HEK293 (cell line): Measurements from ENCODE around the gene TMEM205.
A peak's percentile ranks its signal among the peaks of the same experiment; 100 is the strongest.

Experiments used
- GLIS1 ChIP-seq: fragments of 450-650 bp; formaldehyde crosslinking; IDR thresholded peaks from 2 replicates; pipeline ENCODE4 v1.5.1; 2016; ENCODE audit warnings: missing biosample characterization, missing genetic modification characterization
- MEIS1 ChIP-seq: sonication (generic); formaldehyde crosslinking; IDR thresholded peaks from 2 replicates; pipeline ENCODE4 v1.8.1; 2022; ENCODE audit warnings: missing genetic modification reagents, mild to moderate bottlenecking, borderline replicate concordance
- PBX3 ChIP-seq: sonication (generic); formaldehyde crosslinking; IDR thresholded peaks from 2 replicates; pipeline ENCODE4 v1.8.1; 2022; ENCODE audit warnings: mild to moderate bottlenecking, moderate library complexity, missing genetic modification reagents
- PRDM1 ChIP-seq: fragments of 450-650 bp; formaldehyde crosslinking; IDR thresholded peaks from 2 replicates; pipeline ENCODE4; 2016; ENCODE audit warnings: missing biosample characterization, missing genetic modification characterization
- PRDM4 ChIP-seq: fragments of 450-650 bp; formaldehyde crosslinking; IDR thresholded peaks from 2 replicates; pipeline ENCODE4 v1.5.1; 2017; ENCODE audit warnings: missing biosample characterization, missing genetic modification characterization
- SCRT1 ChIP-seq: fragments of 450-650 bp; formaldehyde crosslinking; IDR thresholded peaks from 2 replicates; pipeline ENCODE4 v1.5.1; 2016; ENCODE audit warnings: missing biosample characterization, missing genetic modification characterization, borderline replicate concordance
- SETDB1 ChIP-seq: IDR thresholded peaks from one replicate; pipeline ENCODE4 v1.6.1; 2017; ENCODE audit warnings: mild to moderate bottlenecking, low read length, moderate library complexity, mixed read lengths; ENCODE audit not compliant: insufficient read length
- TRIM28 ChIP-seq: IDR thresholded peaks from 2 replicates; pipeline ENCODE4 v1.6.1; 2011; ENCODE audit warnings: low read length, control low read depth, borderline replicate concordance
- WT1 ChIP-seq: fragments of 450-650 bp; formaldehyde crosslinking; IDR thresholded peaks from 2 replicates; pipeline ENCODE4 v1.5.1; 2016; ENCODE audit warnings: missing biosample characterization, missing genetic modification characterization
- ZBTB17 ChIP-seq: fragments of 450-650 bp; formaldehyde crosslinking; IDR thresholded peaks from 2 replicates; pipeline ENCODE4 v1.5.1; 2016; ENCODE audit warnings: missing biosample characterization, missing genetic modification characterization
- ZBTB44 ChIP-seq: fragments of 450-650 bp; IDR thresholded peaks from 2 replicates; pipeline ENCODE4 v1.5.1; 2018; ENCODE audit warnings: missing biosample characterization, mild to moderate bottlenecking, missing genetic modification characterization
- ZIC2 ChIP-seq: fragments of 450-650 bp; formaldehyde crosslinking; IDR thresholded peaks from 2 replicates; pipeline ENCODE4 v1.5.1; 2016; ENCODE audit warnings: missing biosample characterization, missing genetic modification characterization
- ZNF10 ChIP-seq: fragments of 450-650 bp; formaldehyde crosslinking; IDR thresholded peaks from 2 replicates; pipeline ENCODE4 v1.5.1; 2017; ENCODE audit warnings: missing biosample characterization, missing genetic modification characterization
- ZNF132 ChIP-seq: fragments of 450-650 bp; formaldehyde crosslinking; IDR thresholded peaks from 2 replicates; pipeline ENCODE4 v1.5.1; 2017; ENCODE audit warnings: missing biosample characterization, missing genetic modification characterization, borderline replicate concordance
- ZNF146 ChIP-seq: fragments of 450-650 bp; formaldehyde crosslinking; IDR thresholded peaks from 2 replicates; pipeline ENCODE4 v1.5.1; 2016; ENCODE audit warnings: missing biosample characterization, missing genetic modification characterization
- ZNF16 ChIP-seq: fragments of 450-650 bp; formaldehyde crosslinking; IDR thresholded peaks from 2 replicates; pipeline ENCODE4 v1.5.1; 2016; ENCODE audit warnings: low read depth, missing biosample characterization, missing genetic modification characterization
- ZNF175 ChIP-seq: fragments of 450-650 bp; formaldehyde crosslinking; IDR thresholded peaks from 2 replicates; pipeline ENCODE4 v1.5.1; 2016; ENCODE audit warnings: missing biosample characterization, missing genetic modification characterization
- ZNF2 ChIP-seq: fragments of 450-650 bp; formaldehyde crosslinking; IDR thresholded peaks from 2 replicates; pipeline ENCODE4 v1.5.1; 2016; ENCODE audit warnings: missing biosample characterization, missing genetic modification characterization
- ZNF202 ChIP-seq: fragments of 450-650 bp; formaldehyde crosslinking; IDR thresholded peaks from 2 replicates; pipeline ENCODE4 v1.5.1; 2016; ENCODE audit warnings: missing biosample characterization, missing genetic modification characterization, borderline replicate concordance
- ZNF223 ChIP-seq: fragments of 450-650 bp; formaldehyde crosslinking; IDR thresholded peaks from 2 replicates; pipeline ENCODE4 v1.5.1; 2016; ENCODE audit warnings: missing biosample characterization, missing genetic modification characterization
- ZNF239 ChIP-seq: fragments of 450-650 bp; formaldehyde crosslinking; IDR thresholded peaks from 2 replicates; pipeline ENCODE4 v1.5.1; 2016; ENCODE audit warnings: missing biosample characterization, missing genetic modification characterization
- ZNF24 ChIP-seq: fragments of 450-650 bp; formaldehyde crosslinking; IDR thresholded peaks from 2 replicates; pipeline ENCODE4 v1.5.1; 2016; ENCODE audit warnings: missing biosample characterization, missing genetic modification characterization
- ZNF266 ChIP-seq: fragments of 450-650 bp; formaldehyde crosslinking; IDR thresholded peaks from 2 replicates; pipeline ENCODE4 v1.5.1; 2016; ENCODE audit warnings: missing biosample characterization, missing genetic modification characterization, low read depth
- ZNF302 ChIP-seq: fragments of 450-650 bp; formaldehyde crosslinking; IDR thresholded peaks from 2 replicates; pipeline ENCODE4 v1.5.1; 2016; ENCODE audit warnings: missing biosample characterization, missing genetic modification characterization, low read depth
- ZNF324 ChIP-seq: fragments of 450-650 bp; formaldehyde crosslinking; IDR thresholded peaks from 2 replicates; pipeline ENCODE4 v1.5.1; 2016; ENCODE audit warnings: missing biosample characterization, missing genetic modification characterization
- ZNF354C ChIP-seq: fragments of 450-650 bp; formaldehyde crosslinking; IDR thresholded peaks from 2 replicates; pipeline ENCODE4 v1.5.1; 2016; ENCODE audit warnings: missing biosample characterization, missing genetic modification characterization, low read depth, borderline replicate concordance
- ZNF362 ChIP-seq: fragments of 450-650 bp; formaldehyde crosslinking; IDR thresholded peaks from 2 replicates; pipeline ENCODE4 v1.5.1; 2016; ENCODE audit warnings: missing biosample characterization, missing genetic modification characterization
- ZNF449 ChIP-seq: fragments of 450-650 bp; formaldehyde crosslinking; IDR thresholded peaks from 2 replicates; pipeline ENCODE4 v1.5.1; 2017; ENCODE audit warnings: missing biosample characterization, mild to moderate bottlenecking, missing genetic modification characterization, moderate library complexity
- ZNF558 ChIP-seq: fragments of 450-650 bp; formaldehyde crosslinking; IDR thresholded peaks from 2 replicates; pipeline ENCODE4 v1.5.1; 2016; ENCODE audit warnings: missing biosample characterization, missing genetic modification characterization
- ZNF610 ChIP-seq: fragments of 450-650 bp; formaldehyde crosslinking; IDR thresholded peaks from 2 replicates; pipeline ENCODE4 v1.5.1; 2016; ENCODE audit warnings: missing biosample characterization, missing genetic modification characterization, borderline replicate concordance
- ZNF626 ChIP-seq: fragments of 450-650 bp; sonication (Bioruptor Pico); formaldehyde crosslinking; IDR thresholded peaks from 2 replicates; pipeline ENCODE4 v1.5.1; 2018; ENCODE audit warnings: missing biosample characterization, missing genetic modification characterization, inconsistent platforms
- ZNF654 ChIP-seq: fragments of 450-650 bp; formaldehyde crosslinking; IDR thresholded peaks from 2 replicates; pipeline ENCODE4 v1.5.1; 2016; ENCODE audit warnings: low read depth, missing biosample characterization, missing genetic modification characterization
- ZNF660 ChIP-seq: fragments of 450-650 bp; IDR thresholded peaks from 2 replicates; pipeline ENCODE4 v1.5.1; 2018; ENCODE audit warnings: missing biosample characterization, mild to moderate bottlenecking, missing genetic modification characterization
- ZNF747 ChIP-seq: fragments of 450-650 bp; formaldehyde crosslinking; IDR thresholded peaks from 2 replicates; pipeline ENCODE4 v1.5.1; 2016; ENCODE audit warnings: missing biosample characterization, missing genetic modification characterization

TMEM205 gene

GRCh38 chr19:11382898-11383705, 37.0 kb upstream of the TMEM205 start (continued):
- TF ChIP-seq PRDM4 (tag by site-specific recombination) (no peak), TRIM28 (no peak), ZNF223 (tag by site-specific recombination) (no peak), ZNF324 (tag by site-specific recombination) (peak; percentile 53; the same call in 1 of the 2 replicates), ZBTB44 (tag by site-specific recombination) (no peak), ZNF302 (tag by site-specific recombination) (no peak), MEIS1 (CRISPR knock-in tag) (no peak), SETDB1 (no peak), ZBTB17 (tag by site-specific recombination) (peak; percentile 33; the same call in 1 of the 2 replicates), ZNF626 (no peak), WT1 (tag by site-specific recombination) (no peak; the same call in 1 of the 2 replicates), ZNF266 (no peak), ZNF2 (peak; percentile 80), ZNF16 (tag by site-specific recombination) (no peak), ZNF175 (tag by site-specific recombination) (no peak), ZNF558 (no peak), ZNF24 (tag by site-specific recombination) (no peak; the same call in none of the 2 replicates), ZNF202 (no peak), ZIC2 (tag by site-specific recombination) (peak; percentile 82), ZNF239 (tag by site-specific recombination) (no peak), PBX3 (CRISPR knock-in tag) (no peak), GLIS1 (tag by site-specific recombination) (peak; percentile 96), ZNF146 (no peak), ZNF10 (no peak), ZNF449 (tag by site-specific recombination) (0 out of 2 replicates have a peak, but pooled peaks have one; percentile 22), ZNF747 (no peak), PRDM1 (tag by site-specific recombination) (no peak), ZNF132 (tag by site-specific recombination) (no peak), ZNF354C (tag by site-specific recombination) (no peak), ZNF654 (tag by site-specific recombination) (peak; percentile 27), ZNF362 (tag by site-specific recombination) (no peak), ZNF660 (tag by site-specific recombination) (no peak), SCRT1 (tag by site-specific recombination) (no peak), ZNF610 (no peak)
